Measurements from ENCODE around the gene GCAT.
A peak's percentile ranks its signal among the peaks of the same experiment; 100 is the strongest.

Gene GCAT

GRCh38 chr22:37807410-37808293 is at the start of gene GCAT:
Gene GCAT (plus strand): TSS chr22:37807934. CDS start chr22:37807968, 34 bp downstream.
- Mint-ChIP-seq H3K27me3 (peaks cover 71% of the 10 kb centered on the region), H3K36me3 (peaks cover 3% of the 10 kb centered on the region), H3K27ac (peak within 1 kb of the TSS; percentile 58), H3K4me3 (peak within 1 kb of the TSS; percentile 76), H3K4me1 (peaks cover 55% of the 10 kb centered on the region), H3K9me3 (no peaks in the 10 kb centered on the region)
- peak; percentile 96 for DNase-seq
- CTCF ChIA-PET, result interaction anchor here (0.9 to 3.6 kb wide), 6 partner anchors 10 to 164 kb away, joined by 3 to 38 read pairs (median 4); no protein-coding TSS in a partner anchor

DNA sequence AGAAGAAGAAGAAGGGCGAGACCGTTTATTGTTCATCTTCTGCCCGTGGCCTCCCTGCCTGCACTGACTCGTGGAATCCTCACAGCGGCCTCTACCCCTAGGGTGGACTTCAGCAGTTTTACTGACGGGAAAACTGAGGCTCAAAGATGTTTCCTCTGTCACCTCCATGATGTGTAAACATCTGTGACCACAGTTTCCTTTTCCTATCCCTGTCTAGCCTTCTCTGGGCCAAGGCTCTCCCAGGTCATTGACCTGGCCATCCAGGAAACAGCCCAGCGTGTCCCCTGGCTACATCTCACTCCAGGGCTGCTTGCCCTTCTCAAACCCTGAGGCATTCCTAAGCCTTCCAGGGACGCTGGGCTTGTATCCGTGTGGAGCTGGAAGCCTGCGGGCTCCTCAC is 49.0 kb upstream of the GCAT start:
- no peaks in the 10 kb centered on the region for H3K9me3 Mint-ChIP-seq
- CTCF ChIA-PET, result no interaction called here
- DNase-seq, result no peak
- no peak overlapping the region for H3K4me3 Mint-ChIP-seq
- no peaks in the 10 kb centered on the region for H3K4me1 Mint-ChIP-seq
- H3K27ac Mint-ChIP-seq, result peak overlapping the region; percentile 55
- H3K27me3 Mint-ChIP-seq, result no peaks in the 10 kb centered on the region
- peaks cover 34% of the 10 kb centered on the region for H3K36me3 Mint-ChIP-seq

- Mint-ChIP-seq H3K4me3 (no peak overlapping the region), H3K36me3 (peaks cover 36% of the 10 kb centered on the region), H3K4me1 (no peaks in the 10 kb centered on the region), H3K27me3 (no peaks in the 10 kb centered on the region), H3K9me3 (no peaks in the 10 kb centered on the region), H3K27ac (no peak overlapping the region)
- no peak for DNase-seq
- CTCF ChIA-PET, result no interaction called here
Measured at GRCh38 chr22:37759281-37759680, 48.5 kb upstream of the GCAT start.

DNA sequence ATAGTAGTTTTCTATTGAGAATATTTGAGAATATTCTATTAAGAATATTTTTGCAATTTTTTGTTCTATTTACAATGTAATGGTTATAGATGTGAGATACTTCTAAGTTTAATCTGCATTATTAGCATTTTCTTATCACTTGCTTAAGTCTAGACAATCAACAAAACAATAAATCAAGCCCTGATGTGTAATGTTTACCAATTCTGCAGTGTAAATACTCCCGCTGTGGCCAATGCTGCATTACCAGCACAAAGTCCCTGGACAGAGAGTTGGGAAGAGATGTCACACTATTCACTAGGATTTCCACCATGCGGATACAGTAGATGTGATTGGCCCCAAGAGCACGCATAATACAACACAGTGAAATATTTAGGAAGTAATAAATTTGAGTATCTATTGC is 47.6 kb upstream of the GCAT start:
- no peaks in the 10 kb centered on the region for H3K9me3 Mint-ChIP-seq
- peaks cover 31% of the 10 kb centered on the region for H3K36me3 Mint-ChIP-seq

GRCh38 chr22:37762389-37762836 is 45.3 kb upstream of the GCAT start:
- H3K27me3 Mint-ChIP-seq, result no peaks in the 10 kb centered on the region
- no peak for DNase-seq
- CTCF ChIA-PET, result no interaction called here
- peaks cover 27% of the 10 kb centered on the region for H3K36me3 Mint-ChIP-seq
- H3K4me3 Mint-ChIP-seq, result no peak overlapping the region
- H3K9me3 Mint-ChIP-seq, result no peaks in the 10 kb centered on the region
- no peak overlapping the region for H3K27ac Mint-ChIP-seq
- no peaks in the 10 kb centered on the region for H3K4me1 Mint-ChIP-seq

More for the DNA sequence above, 47.6 kb upstream of the GCAT start:
- H3K4me1 Mint-ChIP-seq, result no peaks in the 10 kb centered on the region
- H3K27ac Mint-ChIP-seq, result no peak overlapping the region
- H3K27me3 Mint-ChIP-seq, result no peaks in the 10 kb centered on the region
- CTCF ChIA-PET, result no interaction called here
- H3K4me3 Mint-ChIP-seq, result no peak overlapping the region
- no peak for DNase-seq

- DNase-seq, result no peak
- Mint-ChIP-seq H3K36me3 (peaks cover 26% of the 10 kb centered on the region), H3K9me3 (no peaks in the 10 kb centered on the region), H3K27ac (peak overlapping the region; percentile 14), H3K4me1 (no peaks in the 10 kb centered on the region), H3K4me3 (no peak overlapping the region), H3K27me3 (no peaks in the 10 kb centered on the region)
- CTCF ChIA-PET, result no interaction called here
Measured at GRCh38 chr22:37763012-37763411, 44.7 kb upstream of the GCAT start.

DNA sequence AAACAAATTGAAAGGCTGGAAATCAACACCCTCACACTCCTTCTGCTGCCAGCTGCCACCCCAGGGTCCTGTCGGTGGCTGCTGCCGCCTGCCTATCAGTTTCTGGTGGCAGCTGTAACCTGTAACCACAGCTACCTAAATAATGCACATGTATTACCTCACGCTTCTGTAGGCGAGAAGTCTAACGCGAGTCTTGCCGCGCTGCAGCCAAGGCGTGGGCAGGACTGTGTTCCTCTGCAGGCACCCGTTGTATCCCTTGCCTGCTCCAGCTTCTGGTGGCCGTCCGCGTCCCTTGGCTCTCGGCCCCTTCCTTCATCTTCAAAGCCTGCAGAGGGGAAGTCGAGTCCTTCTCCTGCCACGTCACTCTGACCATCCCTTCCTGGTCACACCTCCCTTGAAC is 44.1 kb upstream of the GCAT start:
- peak overlapping the region; percentile 75 for H3K27ac Mint-ChIP-seq
- no peaks in the 10 kb centered on the region for H3K9me3 Mint-ChIP-seq
- CTCF ChIA-PET, result interaction anchor here (0.9 kb wide), 1 partner anchor 99 kb away, joined by 3 read pairs; no protein-coding TSS in a partner anchor
- DNase-seq, result no peak
- H3K36me3 Mint-ChIP-seq, result peaks cover 20% of the 10 kb centered on the region
- no peaks in the 10 kb centered on the region for H3K4me1 Mint-ChIP-seq
- H3K4me3 Mint-ChIP-seq, result no peak overlapping the region
- no peaks in the 10 kb centered on the region for H3K27me3 Mint-ChIP-seq

- Mint-ChIP-seq H3K27ac (no peak overlapping the region), H3K36me3 (peaks cover 18% of the 10 kb centered on the region), H3K9me3 (no peaks in the 10 kb centered on the region), H3K4me3 (no peak overlapping the region), H3K27me3 (no peaks in the 10 kb centered on the region), H3K4me1 (no peaks in the 10 kb centered on the region)
- CTCF ChIA-PET, result interaction anchor here (1.2 kb wide), 1 partner anchor 11 kb away, joined by 3 read pairs; no protein-coding TSS in a partner anchor
- DNase-seq, result no peak
Measured at GRCh38 chr22:37764622-37765021, 43.1 kb upstream of the GCAT start.

DNA sequence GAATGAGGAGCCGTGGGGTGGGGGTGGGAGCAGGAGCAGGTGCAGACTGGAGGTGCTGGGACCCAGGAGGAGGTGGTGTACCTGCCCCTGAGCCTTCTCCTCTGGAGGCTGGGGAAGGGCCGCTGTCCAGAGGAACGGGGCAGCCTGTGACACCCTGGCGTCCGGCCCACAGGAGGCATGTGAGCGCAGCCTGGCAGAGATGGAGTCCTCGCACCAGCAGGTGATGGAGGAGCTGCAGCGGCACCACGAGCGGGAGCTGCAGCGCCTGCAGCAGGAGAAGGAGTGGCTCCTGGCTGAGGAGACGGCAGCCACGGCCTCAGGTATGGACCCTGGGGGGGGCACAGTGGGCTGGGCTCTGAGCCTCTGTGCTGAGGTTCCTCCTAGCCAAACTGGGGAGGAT is 42.2 kb upstream of the GCAT start:
- DNase-seq, result no peak
- no peak overlapping the region for H3K4me3 Mint-ChIP-seq
- CTCF ChIA-PET, result interaction anchor here (1.2 kb wide), 1 partner anchor 12 kb away, joined by 3 read pairs; no protein-coding TSS in a partner anchor
- no peaks in the 10 kb centered on the region for H3K27me3 Mint-ChIP-seq
- no peak overlapping the region for H3K27ac Mint-ChIP-seq
- no peaks in the 10 kb centered on the region for H3K4me1 Mint-ChIP-seq
- peaks cover 13% of the 10 kb centered on the region for H3K36me3 Mint-ChIP-seq
- H3K9me3 Mint-ChIP-seq, result no peaks in the 10 kb centered on the region

DNA sequence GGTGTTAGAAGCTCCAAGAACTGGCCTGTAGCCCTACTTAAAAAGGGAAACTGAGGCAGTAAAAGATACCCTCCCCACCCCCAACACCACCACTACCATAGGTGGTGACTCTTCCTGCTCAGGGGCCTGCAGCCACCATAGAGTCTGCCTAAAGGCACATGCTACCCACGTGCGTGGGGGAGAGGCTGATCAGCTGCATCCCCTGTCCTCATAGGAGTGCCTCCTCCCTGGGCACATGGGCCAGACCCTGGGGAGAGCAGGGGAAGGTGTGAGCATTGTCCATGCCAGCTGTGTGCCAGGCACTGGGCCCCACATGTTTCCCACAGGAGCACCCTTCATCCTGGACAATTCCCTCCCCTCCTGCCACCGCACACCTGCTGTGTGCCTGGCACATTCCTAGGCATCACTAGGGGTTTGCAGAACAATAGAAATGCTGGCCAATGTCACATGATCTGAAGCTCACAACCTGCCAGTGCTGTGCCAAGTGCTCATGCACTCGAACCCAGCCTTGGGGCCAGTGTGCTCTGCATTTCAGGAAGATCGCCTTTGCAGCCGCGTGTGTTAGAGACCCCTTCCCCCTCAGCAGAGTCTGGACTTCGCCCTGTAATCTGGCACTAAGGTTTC is 41.7 kb upstream of the GCAT start:
- Mint-ChIP-seq H3K9me3 (no peaks in the 10 kb centered on the region), H3K27me3 (no peaks in the 10 kb centered on the region), H3K36me3 (peaks cover 14% of the 10 kb centered on the region), H3K4me1 (no peaks in the 10 kb centered on the region), H3K4me3 (no peak overlapping the region), H3K27ac (no peak overlapping the region)
- no peak for DNase-seq
- CTCF ChIA-PET, result no interaction called here

GRCh38 chr22:37768273-37768672 is 39.5 kb upstream of the GCAT start:
- H3K4me3 Mint-ChIP-seq, result no peak overlapping the region
- CTCF ChIA-PET, result no interaction called here
- H3K27ac Mint-ChIP-seq, result no peak overlapping the region
- H3K4me1 Mint-ChIP-seq, result no peaks in the 10 kb centered on the region
- H3K27me3 Mint-ChIP-seq, result no peaks in the 10 kb centered on the region
- no peaks in the 10 kb centered on the region for H3K9me3 Mint-ChIP-seq
- H3K36me3 Mint-ChIP-seq, result peaks cover 14% of the 10 kb centered on the region
- peak; percentile 34 for DNase-seq

GRCh38 chr22:37769056-37769455 is 38.7 kb upstream of the GCAT start:
- CTCF ChIA-PET, result no interaction called here
- Mint-ChIP-seq H3K36me3 (peaks cover 10% of the 10 kb centered on the region), H3K4me1 (no peaks in the 10 kb centered on the region), H3K27me3 (no peaks in the 10 kb centered on the region), H3K27ac (no peak overlapping the region), H3K4me3 (no peak overlapping the region), H3K9me3 (no peaks in the 10 kb centered on the region)
- DNase-seq, result no peak

GRCh38 chr22:37771081-37771480 is 36.7 kb upstream of the GCAT start:
- no peaks in the 10 kb centered on the region for H3K27me3 Mint-ChIP-seq
- no peak for DNase-seq
- no peak overlapping the region for H3K27ac Mint-ChIP-seq
- H3K4me3 Mint-ChIP-seq, result no peak overlapping the region
- peaks cover 10% of the 10 kb centered on the region for H3K36me3 Mint-ChIP-seq
- CTCF ChIA-PET, result no interaction called here
- H3K4me1 Mint-ChIP-seq, result no peaks in the 10 kb centered on the region
- H3K9me3 Mint-ChIP-seq, result no peaks in the 10 kb centered on the region

- no peak overlapping the region for H3K27ac Mint-ChIP-seq
- H3K27me3 Mint-ChIP-seq, result no peaks in the 10 kb centered on the region
- CTCF ChIA-PET, result no interaction called here
- DNase-seq, result no peak
- no peaks in the 10 kb centered on the region for H3K4me1 Mint-ChIP-seq
- peaks cover 10% of the 10 kb centered on the region for H3K36me3 Mint-ChIP-seq
- H3K9me3 Mint-ChIP-seq, result no peaks in the 10 kb centered on the region
- H3K4me3 Mint-ChIP-seq, result no peak overlapping the region
Measured at GRCh38 chr22:37771702-37772427, 35.9 kb upstream of the GCAT start.
